Calu3 (cell line): Measurements from ENCODE around the gene STK17B. TPM values are rescaled to one million over a fixed set of nuclear protein-coding genes. Genes with fewer than 3 reads are reported as not detected.

Experiments used
- BruUV-seq: library from RNA; stranded (reverse); fragments of 400-500 nt; replicated peaks from 2 replicates; lab custom pipeline; 2021; lab: Mats Ljungman, UMichigan
- CTCF ChIA-PET: fragments of 300-600 bp; sonication (Branson Sonifier 250); formaldehyde crosslinking; loops from one replicate; lab custom pipeline; 2022; ENCODE audit warnings: antibody characterized with exemption; lab: Charles Lee
- DNase-seq: peaks from one replicate; pipeline ENCODE4 v3.0.0; 2022
- H3K27ac Mint-ChIP-seq: one replicate; pipeline ENCODE4 v1.8.0; 2022; ENCODE audit warnings: mixed read lengths; ENCODE audit not compliant: unreplicated experiment
- H3K27me3 Mint-ChIP-seq: one replicate; pipeline ENCODE4 v1.8.0; 2022; ENCODE audit warnings: mixed read lengths; ENCODE audit not compliant: unreplicated experiment
- H3K36me3 Mint-ChIP-seq: one replicate; pipeline ENCODE4 v1.8.0; 2022; ENCODE audit warnings: mild to moderate bottlenecking, moderate library complexity, mixed read lengths; ENCODE audit not compliant: insufficient read depth, unreplicated experiment
- H3K4me1 Mint-ChIP-seq: one replicate; pipeline ENCODE4 v1.8.0; 2022; ENCODE audit warnings: mild to moderate bottlenecking, low read depth, mixed read lengths; ENCODE audit not compliant: unreplicated experiment
- H3K4me3 Mint-ChIP-seq: one replicate; pipeline ENCODE4 v1.8.0; 2022; ENCODE audit warnings: mild to moderate bottlenecking, low read depth, moderate library complexity, mixed read lengths; ENCODE audit not compliant: unreplicated experiment
- H3K9me3 Mint-ChIP-seq: one replicate; pipeline ENCODE4 v1.8.0; 2022; ENCODE audit warnings: low read depth, mixed read lengths; ENCODE audit not compliant: unreplicated experiment
- intact Hi-C: fragments of 100-400 bp; cut with micrococcal nuclease; formaldehyde crosslinking; loops from one replicate; pipeline ENCODE4 v1.10.0; 2022; ENCODE audit not compliant: unreplicated experiment
- total RNA-seq: library from RNA; stranded (reverse); gene quantifications from 2 replicates; pipeline ENCODE4 v1.2.3, GENCODE V29; 2022
- TF ChIP-seq, protein P1 (sequence below): fragments of 200-600 bp; IDR thresholded peaks from one replicate; pipeline ENCODE4 v1.8.0; 2022; ENCODE audit warnings: antibody characterized with exemption; ENCODE audit not compliant: unreplicated experiment

The STK17B gene
- total RNA-seq, 1 experiment from 2014 or later: 38.5 TPM

DNA sequence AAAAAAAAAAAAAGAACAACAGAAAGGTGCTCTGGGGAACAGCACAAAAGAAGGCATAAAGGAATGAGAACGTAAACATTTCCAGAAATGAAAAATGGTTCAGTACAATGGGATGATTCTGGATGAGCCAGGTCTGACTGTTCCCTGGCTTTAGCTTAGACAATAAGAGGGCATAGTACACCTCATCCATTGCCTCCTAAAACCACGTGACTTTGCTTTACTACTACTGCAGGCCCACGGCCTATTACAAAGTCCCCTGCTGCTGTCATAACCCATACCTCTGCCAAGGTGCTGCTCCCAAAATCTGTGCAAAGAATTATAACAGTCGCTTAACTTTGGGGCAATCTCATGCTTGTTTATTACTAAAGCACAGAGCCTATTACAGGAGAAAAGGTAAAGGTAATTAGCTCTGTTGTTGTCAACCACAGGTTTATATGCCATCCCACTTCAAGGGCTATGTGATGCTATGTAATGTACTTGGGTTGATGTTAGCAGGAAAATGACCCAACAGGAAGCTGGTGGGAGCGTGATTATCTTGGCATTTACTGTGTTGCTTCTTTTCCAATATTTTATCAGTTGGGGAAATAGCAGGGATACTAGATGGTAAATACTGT, 26.8 kb downstream of the STK17B start:
- Mint-ChIP-seq H3K27ac (no peak overlapping the region), H3K4me1 (no peaks in the 10 kb centered on the region), H3K9me3 (no peaks in the 10 kb centered on the region), H3K4me3 (no peak overlapping the region), H3K36me3 (peaks cover 63% of the 10 kb centered on the region), H3K27me3 (no peaks in the 10 kb centered on the region)
- CTCF ChIA-PET: interaction anchor here (0.6 kb wide), 1 partner anchor 89 kb away, joined by 5 read pairs; no protein-coding TSS in a partner anchor
- intact Hi-C loops: no loop called here
- no peak for DNase-seq
- BruUV-seq: no TSS peak
- TF ChIP-seq, protein P1, sequence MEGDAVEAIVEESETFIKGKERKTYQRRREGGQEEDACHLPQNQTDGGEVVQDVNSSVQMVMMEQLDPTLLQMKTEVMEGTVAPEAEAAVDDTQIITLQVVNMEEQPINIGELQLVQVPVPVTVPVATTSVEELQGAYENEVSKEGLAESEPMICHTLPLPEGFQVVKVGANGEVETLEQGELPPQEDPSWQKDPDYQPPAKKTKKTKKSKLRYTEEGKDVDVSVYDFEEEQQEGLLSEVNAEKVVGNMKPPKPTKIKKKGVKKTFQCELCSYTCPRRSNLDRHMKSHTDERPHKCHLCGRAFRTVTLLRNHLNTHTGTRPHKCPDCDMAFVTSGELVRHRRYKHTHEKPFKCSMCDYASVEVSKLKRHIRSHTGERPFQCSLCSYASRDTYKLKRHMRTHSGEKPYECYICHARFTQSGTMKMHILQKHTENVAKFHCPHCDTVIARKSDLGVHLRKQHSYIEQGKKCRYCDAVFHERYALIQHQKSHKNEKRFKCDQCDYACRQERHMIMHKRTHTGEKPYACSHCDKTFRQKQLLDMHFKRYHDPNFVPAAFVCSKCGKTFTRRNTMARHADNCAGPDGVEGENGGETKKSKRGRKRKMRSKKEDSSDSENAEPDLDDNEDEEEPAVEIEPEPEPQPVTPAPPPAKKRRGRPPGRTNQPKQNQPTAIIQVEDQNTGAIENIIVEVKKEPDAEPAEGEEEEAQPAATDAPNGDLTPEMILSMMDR: no peak

DNA sequence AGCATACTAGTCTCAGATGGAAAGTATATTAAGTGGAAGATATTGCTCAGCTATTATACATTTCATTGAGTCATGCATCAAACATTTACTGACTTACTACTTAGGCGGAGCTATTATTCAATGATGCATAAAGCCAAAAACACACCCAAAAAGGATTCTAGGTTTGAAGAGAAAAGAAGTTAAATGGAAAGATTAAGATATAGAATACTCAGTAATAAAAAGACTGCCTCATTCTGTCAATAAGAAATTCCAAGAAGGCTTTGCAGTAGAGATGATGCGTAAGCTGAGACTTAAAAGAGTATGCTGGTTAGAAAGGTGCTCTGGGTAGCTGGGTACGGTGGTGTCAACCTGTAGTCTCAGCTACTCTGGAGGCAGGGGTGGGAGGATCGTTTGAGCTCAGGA, 27.6 kb downstream of the STK17B start:
- Mint-ChIP-seq H3K27me3 (no peaks in the 10 kb centered on the region), H3K4me1 (no peaks in the 10 kb centered on the region), H3K27ac (no peak overlapping the region), H3K4me3 (no peak overlapping the region), H3K9me3 (no peaks in the 10 kb centered on the region), H3K36me3 (peaks cover 55% of the 10 kb centered on the region)
- TF ChIP-seq, protein P1: no peak
- intact Hi-C loops: no loop called here
- BruUV-seq: no TSS peak
- DNase-seq: no peak
- CTCF ChIA-PET: interaction anchor here (0.6 kb wide), 1 partner anchor 89 kb away, joined by 5 read pairs; no protein-coding TSS in a partner anchor

DNA sequence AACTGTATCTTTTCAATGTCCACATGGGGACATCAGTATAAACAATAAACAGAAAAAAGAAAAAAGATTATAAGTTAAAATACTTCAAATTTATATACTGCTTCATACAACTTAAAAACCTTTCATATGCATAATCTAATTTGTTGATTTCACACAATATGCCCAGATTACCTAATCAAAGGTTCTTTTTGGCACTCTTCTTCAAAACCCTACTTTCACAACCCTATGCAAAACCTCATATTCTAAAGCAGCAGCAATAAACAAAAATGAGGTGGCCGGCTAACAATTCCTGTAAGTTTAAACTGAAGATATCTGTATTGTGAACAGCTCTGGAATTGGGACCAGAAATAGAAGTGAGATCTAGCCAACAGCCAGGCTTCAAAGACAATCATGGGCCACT, 28.6 kb downstream of the STK17B start:
- no peak overlapping the region for H3K4me3 Mint-ChIP-seq
- CTCF ChIA-PET: no interaction called here
- H3K27me3 Mint-ChIP-seq: no peaks in the 10 kb centered on the region
- no peak for DNase-seq
- no peaks in the 10 kb centered on the region for H3K4me1 Mint-ChIP-seq
- H3K36me3 Mint-ChIP-seq: peaks cover 64% of the 10 kb centered on the region
- no TSS peak for BruUV-seq
- H3K9me3 Mint-ChIP-seq: no peaks in the 10 kb centered on the region
- intact Hi-C loops: no loop called here
- no peak overlapping the region for H3K27ac Mint-ChIP-seq
- TF ChIP-seq, protein P1: no peak

DNA sequence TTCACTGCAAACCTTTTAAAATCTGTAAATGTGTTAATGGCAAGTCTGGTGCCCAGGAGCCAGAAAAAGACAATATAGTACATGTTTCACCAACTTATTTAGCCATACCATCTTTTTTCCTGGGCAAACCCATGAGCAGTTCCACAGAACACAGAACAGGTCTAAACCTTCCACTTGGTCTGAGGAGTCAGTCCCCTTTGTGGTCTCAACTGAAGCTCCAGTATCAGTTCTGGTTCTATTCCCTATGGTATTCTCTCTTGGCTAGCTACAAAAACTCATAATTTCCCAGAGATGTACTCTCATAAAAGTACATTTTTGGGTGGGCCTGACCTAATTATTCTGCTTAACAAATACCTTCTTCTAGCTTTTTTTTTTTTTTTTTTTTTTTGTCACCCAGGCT, 31.2 kb downstream of the STK17B start:
- intact Hi-C loops: no loop called here

More for the DNA sequence above, 31.2 kb downstream of the STK17B start:
- Mint-ChIP-seq H3K9me3 (no peaks in the 10 kb centered on the region), H3K4me3 (no peak overlapping the region), H3K4me1 (no peaks in the 10 kb centered on the region), H3K36me3 (peaks cover 55% of the 10 kb centered on the region), H3K27me3 (no peaks in the 10 kb centered on the region), H3K27ac (no peak overlapping the region)
- no TSS peak for BruUV-seq
- DNase-seq: no peak
- TF ChIP-seq, protein P1: no peak
- CTCF ChIA-PET: interaction anchor here (0.5 to 0.7 kb wide), 4 partner anchors 17 to 1558 kb away, joined by 3 to 7 read pairs (median 4); no protein-coding TSS in a partner anchor
